BLaER1 treated with 17β-estradiol and CSF1 and Interleukin-3, amounts not matched to agents 10 nM and 100 nM (cell line): Measurements from ENCODE around the gene DLEC1.
"Not testable (repeated sequence)": the region's sequence is repeated elsewhere in the genome, so short reads cannot be mapped to it uniquely, and the experiment has no call there.

Experiments used
- H3K27ac ChIP-seq, 11 experiments: shearing (Covaris generic); formaldehyde crosslinking; 2 replicates each; pipeline ENCODE4 v1.8.1; 2022
- H3K27me3 ChIP-seq, 11 experiments: shearing (Covaris generic); formaldehyde crosslinking; 2 replicates each; pipeline ENCODE4 v1.8.1; 2022
- H3K36me3 ChIP-seq, 11 experiments: shearing (Covaris generic); formaldehyde crosslinking; 2 replicates each; pipeline ENCODE4 v1.8.1; 2022
- H3K4me1 ChIP-seq, 10 experiments: shearing (Covaris generic); formaldehyde crosslinking; 2 replicates each; pipeline ENCODE4 v1.8.1; 2022
- H3K4me2 ChIP-seq, 11 experiments: shearing (Covaris generic); formaldehyde crosslinking; 2 replicates each; pipeline ENCODE4 v1.8.1; 2022
- H3K4me3 ChIP-seq, 10 experiments: shearing (Covaris generic); formaldehyde crosslinking; 2 replicates each; pipeline ENCODE4 v1.8.1; 2022
- H3K9ac ChIP-seq, 11 experiments: shearing (Covaris generic); formaldehyde crosslinking; 2 replicates each; pipeline ENCODE4 v1.8.1; 2022
- H3K9me3 ChIP-seq, 11 experiments: shearing (Covaris generic); formaldehyde crosslinking; replicated peaks in 1 of 11; 2 replicates each; pipeline ENCODE4 v1.8.1; 2022
- H4K20me1 ChIP-seq, 11 experiments: shearing (Covaris generic); formaldehyde crosslinking; 2 replicates each; pipeline ENCODE4 v1.8.1; 2022
- Cebpa-rat ChIP-seq, 11 experiments: shearing (Covaris generic); IDR thresholded peaks; 2 replicates each; pipeline ENCODE4 v1.8.1; 2022

Gene DLEC1

GRCh38 chr3:38127611-38128302 lies 88.7 kb downstream of the DLEC1 start:
- H3K4me1 ChIP-seq = peaks cover 14 to 63% (median 22%) of the 10 kb centered on the region in 10 experiments
- no peak for TF ChIP-seq Cebpa-rat (IDR thresholded peaks at IDR 0.05)
- peak overlapping the region in 2 of 11 experiments; percentile 5 to 13; a peak in 2 of 22 replicates for H3K27ac ChIP-seq
- H3K36me3 ChIP-seq = peaks cover 99 to 100% (median 100%) of the 10 kb centered on the region in 11 experiments
- no peaks in the 10 kb centered on the region for H3K27me3 ChIP-seq
- H4K20me1 ChIP-seq = peaks cover 42 to 100% (median 92%) of the 10 kb centered on the region in 11 experiments; a peak in 19 of 22 replicates
- H3K4me2 ChIP-seq = peak overlapping the region in 3 of 11 experiments; percentile 50 to 79 (median 75); a peak in 6 of 22 replicates
- no peak overlapping the region for H3K9ac ChIP-seq
- H3K4me3 ChIP-seq = no peak overlapping the region
- H3K9me3 ChIP-seq = no peaks in the 10 kb centered on the region

GRCh38 chr3:38128303-38128655 lies 89.3 kb downstream of the DLEC1 start:
- no peaks in the 10 kb centered on the region for H3K9me3 ChIP-seq
- H3K4me2 ChIP-seq = peak overlapping the region in 3 of 11 experiments; percentile 50 to 79 (median 75); a peak in 6 of 22 replicates
- H3K4me3 ChIP-seq = no peak overlapping the region
- H3K4me1 ChIP-seq = peaks cover 16 to 68% (median 27%) of the 10 kb centered on the region in 10 experiments
- TF ChIP-seq Cebpa-rat (IDR thresholded peaks at IDR 0.05) = no peak
- peaks cover 99 to 100% (median 100%) of the 10 kb centered on the region in 11 experiments for H3K36me3 ChIP-seq
- peak overlapping the region in 2 of 11 experiments; percentile 5 to 13; a peak in 1 of 22 replicates for H3K27ac ChIP-seq
- H4K20me1 ChIP-seq = peaks cover 46 to 100% (median 92%) of the 10 kb centered on the region in 11 experiments; a peak in 19 of 22 replicates
- H3K9ac ChIP-seq = no peak overlapping the region
- no peaks in the 10 kb centered on the region for H3K27me3 ChIP-seq

- peaks cover 52 to 100% (median 92%) of the 10 kb centered on the region in 11 experiments; a peak in 19 of 22 replicates for H4K20me1 ChIP-seq
- TF ChIP-seq Cebpa-rat (IDR thresholded peaks at IDR 0.05) = no peak
- peaks cover 16 to 76% (median 33%) of the 10 kb centered on the region in 10 experiments for H3K4me1 ChIP-seq
- H3K36me3 ChIP-seq = peaks cover 99 to 100% (median 100%) of the 10 kb centered on the region in 11 experiments
- no peaks in the 10 kb centered on the region for H3K27me3 ChIP-seq
- H3K27ac ChIP-seq = peak overlapping the region in 2 of 11 experiments; percentile 17 to 21; a peak in 1 of 22 replicates
- no peak overlapping the region for H3K4me3 ChIP-seq
- no peak overlapping the region for H3K9ac ChIP-seq
- H3K4me2 ChIP-seq = peak overlapping the region in 3 of 11 experiments; percentile 50 to 79 (median 75); a peak in 4 of 22 replicates
- no peaks in the 10 kb centered on the region for H3K9me3 ChIP-seq
These were observed 90.0 kb downstream of the DLEC1 start for GRCh38 chr3:38129058-38129457.

- Histone ChIP-seq H3K27ac (no peak overlapping the region), H4K20me1 (peaks cover 61 to 100% (median 91%) of the 10 kb centered on the region in 11 experiments; a peak in 20 of 22 replicates), H3K4me2 (peak overlapping the region in 10 of 11 experiments; percentile 8 to 79 (median 28); a peak in 13 of 22 replicates), H3K9me3 (no peaks in the 10 kb centered on the region), H3K36me3 (peaks cover 92 to 97% (median 96%) of the 10 kb centered on the region in 11 experiments), H3K9ac (no peak overlapping the region), H3K4me1 (peaks cover 26 to 91% (median 47%) of the 10 kb centered on the region in 10 experiments), H3K27me3 (no peaks in the 10 kb centered on the region), H3K4me3 (no peak overlapping the region)
- no peak for TF ChIP-seq Cebpa-rat (IDR thresholded peaks at IDR 0.05)
These were observed 91.6 kb downstream of the DLEC1 start for GRCh38 chr3:38130631-38131065.

GRCh38 chr3:38131621-38132369 lies 92.8 kb downstream of the DLEC1 start:
- no peak overlapping the region for H3K4me3 ChIP-seq
- no peaks in the 10 kb centered on the region for H3K27me3 ChIP-seq
- H3K36me3 ChIP-seq = peaks cover 80 to 86% (median 85%) of the 10 kb centered on the region in 11 experiments
- H3K9ac ChIP-seq = peak overlapping the region in 1 of 11 experiments; percentile 7; a peak in 1 of 22 replicates
- H3K4me2 ChIP-seq = peak overlapping the region in 3 of 11 experiments; percentile 5 to 97 (median 10); a peak in 1 of 22 replicates
- peaks cover 60 to 100% (median 88%) of the 10 kb centered on the region in 11 experiments; a peak in 20 of 22 replicates for H4K20me1 ChIP-seq
- H3K27ac ChIP-seq = no peak overlapping the region
- no peaks in the 10 kb centered on the region for H3K9me3 ChIP-seq
- H3K4me1 ChIP-seq = peaks cover 29 to 90% (median 51%) of the 10 kb centered on the region in 10 experiments
- no peak for TF ChIP-seq Cebpa-rat (IDR thresholded peaks at IDR 0.05)

GRCh38 chr3:38133209-38133556 lies 94.2 kb downstream of the DLEC1 start:
- TF ChIP-seq Cebpa-rat (IDR thresholded peaks at IDR 0.05) = no peak
- H3K4me2 ChIP-seq = peak overlapping the region in 3 of 11 experiments; percentile 95 to 97 (median 96); a peak in 6 of 22 replicates
- peaks cover 67 to 72% (median 71%) of the 10 kb centered on the region in 11 experiments for H3K36me3 ChIP-seq
- peak overlapping the region in 1 of 11 experiments; percentile 27; a peak in 2 of 22 replicates for H3K9ac ChIP-seq
- peaks cover 37 to 86% (median 57%) of the 10 kb centered on the region in 10 experiments for H3K4me1 ChIP-seq
- H3K4me3 ChIP-seq = no peak overlapping the region
- H3K27me3 ChIP-seq = no peaks in the 10 kb centered on the region
- H3K9me3 ChIP-seq = no peaks in the 10 kb centered on the region
- peaks cover 60 to 86% (median 79%) of the 10 kb centered on the region in 11 experiments; a peak in 20 of 22 replicates for H4K20me1 ChIP-seq
- H3K27ac ChIP-seq = no peak overlapping the region

- Histone ChIP-seq H3K4me3 (no peak overlapping the region), H3K4me1 (peaks cover 38 to 81% (median 58%) of the 10 kb centered on the region in 10 experiments), H3K27me3 (no peaks in the 10 kb centered on the region), H3K9me3 (no peaks in the 10 kb centered on the region), H3K9ac (peak overlapping the region in 2 of 11 experiments; percentile 27 to 35; a peak in 3 of 22 replicates), H3K27ac (no peak overlapping the region), H4K20me1 (peaks cover 60 to 80% (median 75%) of the 10 kb centered on the region in 11 experiments; a peak in 20 of 22 replicates), H3K4me2 (peak overlapping the region in 4 of 11 experiments; percentile 89 to 97 (median 96); a peak in 9 of 22 replicates), H3K36me3 (peaks cover 61 to 66% (median 65%) of the 10 kb centered on the region in 11 experiments)
- no peak for TF ChIP-seq Cebpa-rat (IDR thresholded peaks at IDR 0.05)
These were observed 94.8 kb downstream of the DLEC1 start for GRCh38 chr3:38133557-38134405.

GRCh38 chr3:38134517-38135143 lies 95.6 kb downstream of the DLEC1 start:
- H3K27me3 ChIP-seq, H3K27ac ChIP-seq, H3K9me3 ChIP-seq: not testable (repeated sequence)
- H3K4me3 ChIP-seq = peak overlapping the region in 5 of 10 experiments; percentile 73 to 99 (median 95); a peak in 6 of 20 replicates
- peaks cover 53 to 58% (median 57%) of the 10 kb centered on the region in 11 experiments for H3K36me3 ChIP-seq
- peaks cover 57 to 78% (median 67%) of the 10 kb centered on the region in 11 experiments; a peak in 20 of 22 replicates for H4K20me1 ChIP-seq
- H3K4me2 ChIP-seq = peak overlapping the region; percentile 87 to 98 (median 95); a peak in 21 of 22 replicates
- H3K4me1 ChIP-seq = peaks cover 41 to 74% (median 62%) of the 10 kb centered on the region in 10 experiments
- H3K9ac ChIP-seq = peak overlapping the region in 9 of 11 experiments; percentile 13 to 99 (median 97); a peak in 10 of 22 replicates

- H3K36me3 ChIP-seq = peaks cover 49 to 58% (median 55%) of the 10 kb centered on the region in 11 experiments
- H3K4me1 ChIP-seq = peaks cover 44 to 74% (median 63%) of the 10 kb centered on the region in 10 experiments
- H3K9ac ChIP-seq = peak overlapping the region; percentile 80 to 99 (median 97)
- not testable (repeated sequence) for H3K27me3 ChIP-seq, H3K9me3 ChIP-seq
- H3K4me2 ChIP-seq = peak overlapping the region; percentile 87 to 98 (median 95)
- H3K4me3 ChIP-seq = peak overlapping the region; percentile 73 to 99 (median 92)
- peaks cover 59 to 78% (median 70%) of the 10 kb centered on the region in 11 experiments; a peak in 21 of 22 replicates for H4K20me1 ChIP-seq
- H3K27ac ChIP-seq = peak overlapping the region; percentile 41 to 99 (median 95); a peak in 21 of 22 replicates
These were observed 96.7 kb downstream of the DLEC1 start for GRCh38 chr3:38135621-38136277.
